Measurements from ENCODE around the gene DCAKD.
A peak's percentile ranks its signal among the peaks of the same experiment; 100 is the strongest.

The DCAKD gene

DNA sequence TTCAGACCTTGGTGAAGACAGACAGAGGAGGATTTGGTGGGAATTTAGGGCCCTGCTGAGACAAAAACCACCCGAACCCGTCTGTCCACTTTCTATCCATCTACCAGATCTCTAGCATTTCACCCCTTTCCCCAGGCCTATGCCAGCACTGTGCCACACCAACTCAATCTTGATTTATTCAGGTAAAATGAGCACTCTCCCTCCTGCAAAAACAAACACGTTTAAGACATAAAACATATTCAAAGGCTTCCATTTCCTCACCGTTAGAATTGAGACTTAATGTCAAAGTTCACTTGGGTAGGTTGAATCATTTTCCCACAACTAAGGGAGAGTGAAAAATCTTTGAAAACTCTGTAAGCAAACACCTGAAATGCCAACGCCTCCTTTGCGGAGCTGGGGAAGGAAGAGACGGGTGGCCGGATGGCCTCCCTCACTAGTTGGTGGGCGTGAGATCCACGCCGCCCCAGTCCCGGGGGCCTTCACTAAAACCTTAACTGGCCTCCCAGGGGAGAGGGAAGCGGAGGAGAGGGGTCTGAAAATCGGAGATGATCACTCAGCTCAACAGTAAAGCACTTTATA lies 862 bp downstream of the DCAKD start:
- peak; percentile 49 to 54 for DNase-seq
- TF ChIP-seq GATA1 (IDR thresholded peaks at IDR 0.05; ENCODE audit: low read depth, low read length) (no peak), POLR2A (IDR thresholded peaks at IDR 0.05; ENCODE audit: low read length) (no peak)

DNA sequence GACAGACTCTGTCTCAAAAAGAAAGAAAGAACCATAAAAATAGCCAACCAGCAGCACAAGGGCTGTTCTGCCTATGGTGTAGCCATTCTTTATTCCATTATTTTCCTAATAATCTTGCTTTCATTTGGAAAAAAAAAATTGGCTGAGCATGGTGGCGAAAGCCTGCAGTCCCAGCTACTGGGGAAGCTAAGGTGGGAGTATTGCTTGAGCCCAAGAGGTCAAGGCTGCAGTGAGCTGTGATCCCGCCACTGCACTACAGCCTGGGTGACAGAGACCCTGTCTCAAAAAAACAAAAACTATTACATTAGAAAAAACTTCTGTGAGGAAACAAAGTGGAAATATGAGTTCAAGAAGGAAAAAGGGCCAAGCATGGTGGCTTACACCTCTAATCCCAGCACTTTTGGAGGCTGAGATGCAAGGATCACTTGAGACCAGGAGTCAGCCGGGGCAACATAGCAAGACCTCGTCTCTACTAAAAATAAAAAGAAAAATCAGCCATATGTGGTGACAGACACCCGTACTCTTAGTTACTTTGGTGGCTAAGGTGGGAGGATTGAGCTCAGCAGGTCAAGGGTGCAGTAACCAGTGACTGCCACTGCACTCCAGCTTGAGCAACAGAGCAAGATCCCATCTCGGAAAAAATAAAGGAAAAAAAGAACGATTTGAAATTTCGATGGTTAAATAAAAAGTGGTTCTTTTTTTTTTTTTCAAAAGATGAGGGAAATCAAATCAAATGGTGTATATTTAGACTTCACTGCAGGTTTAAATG lies 2.5 kb downstream of the DCAKD start:
- DNase-seq: peak; percentile 16 to 17

DNA sequence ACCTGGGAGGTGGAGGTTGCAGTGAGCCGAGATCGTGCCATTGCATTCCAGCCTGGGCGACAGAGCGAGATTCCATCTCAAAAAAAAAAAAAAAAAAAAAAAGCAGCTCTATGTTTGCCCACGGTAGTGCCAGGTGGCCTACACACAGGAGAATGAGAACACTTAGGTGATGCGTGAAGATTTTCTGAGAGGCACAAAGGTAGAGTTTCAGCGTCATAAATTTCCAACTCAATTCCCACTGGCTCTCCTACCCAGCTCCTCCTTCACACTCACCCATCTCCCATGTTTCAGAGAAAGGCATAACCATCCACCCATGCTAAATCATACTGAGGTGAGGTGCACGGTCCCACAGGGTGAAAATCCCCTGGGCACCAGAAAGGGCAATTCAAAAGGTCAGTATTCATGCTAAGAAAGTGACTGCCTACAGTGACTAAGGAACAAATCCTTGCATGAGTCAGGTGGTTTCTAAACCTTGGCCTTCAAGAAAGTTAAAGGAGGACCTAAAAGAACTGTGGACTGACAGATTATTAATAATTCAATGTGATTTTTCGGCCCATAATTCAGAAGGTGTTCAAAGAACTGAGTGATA lies 4.8 kb downstream of the DCAKD start:
- TF ChIP-seq POLR2A (IDR thresholded peaks at IDR 0.05; ENCODE audit: low read length) (no peak), GATA1 (IDR thresholded peaks at IDR 0.05; ENCODE audit: low read depth, low read length) (no peak)
- peak in 1 of 2 experiments; percentile 17 for DNase-seq

More for the DNA sequence above, 2.5 kb downstream of the DCAKD start:
- TF ChIP-seq GATA1 (IDR thresholded peaks at IDR 0.05; ENCODE audit: low read depth, low read length) (no peak), POLR2A (IDR thresholded peaks at IDR 0.05; ENCODE audit: low read length) (no peak)

DNA sequence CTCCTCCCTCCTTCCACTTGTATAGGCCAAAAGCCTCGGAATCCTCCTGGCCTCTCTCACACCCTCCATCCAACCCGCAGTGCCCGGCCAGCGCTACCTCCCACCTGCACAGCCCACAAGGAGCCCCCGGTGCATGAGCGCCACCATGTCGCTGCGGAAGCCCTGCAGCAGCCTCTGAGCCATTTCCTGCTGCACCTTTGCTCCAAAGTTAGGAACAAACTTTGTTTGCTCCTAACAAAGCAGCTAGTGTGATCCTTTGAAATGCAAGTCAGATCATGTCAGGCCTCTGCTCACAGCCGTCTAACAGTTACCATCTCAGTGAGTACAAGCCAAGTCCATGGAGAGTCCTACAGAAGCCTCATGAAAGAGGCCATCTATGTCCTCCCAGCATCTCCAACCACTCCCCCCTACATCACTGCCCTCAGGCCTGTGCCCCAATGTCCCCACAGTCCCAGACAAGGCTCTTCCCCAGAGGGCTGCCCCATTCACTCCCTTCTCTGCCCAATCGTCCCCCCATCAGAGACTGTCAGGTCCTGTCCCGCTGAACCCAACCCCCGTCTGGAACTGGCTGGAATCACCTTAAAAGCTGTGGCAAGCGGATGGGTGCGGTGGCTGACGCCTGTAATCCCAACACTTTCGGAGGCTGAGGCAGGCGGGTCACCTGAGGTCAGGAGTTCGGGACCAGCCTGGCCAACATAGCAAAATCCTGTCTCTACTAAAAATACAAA lies 7.5 kb downstream of the DCAKD start:
- TF ChIP-seq GATA1 (IDR thresholded peaks at IDR 0.05; ENCODE audit: low read depth, low read length) (no peak), POLR2A (IDR thresholded peaks at IDR 0.05; ENCODE audit: low read length) (no peak)
- no peak for DNase-seq

DNA sequence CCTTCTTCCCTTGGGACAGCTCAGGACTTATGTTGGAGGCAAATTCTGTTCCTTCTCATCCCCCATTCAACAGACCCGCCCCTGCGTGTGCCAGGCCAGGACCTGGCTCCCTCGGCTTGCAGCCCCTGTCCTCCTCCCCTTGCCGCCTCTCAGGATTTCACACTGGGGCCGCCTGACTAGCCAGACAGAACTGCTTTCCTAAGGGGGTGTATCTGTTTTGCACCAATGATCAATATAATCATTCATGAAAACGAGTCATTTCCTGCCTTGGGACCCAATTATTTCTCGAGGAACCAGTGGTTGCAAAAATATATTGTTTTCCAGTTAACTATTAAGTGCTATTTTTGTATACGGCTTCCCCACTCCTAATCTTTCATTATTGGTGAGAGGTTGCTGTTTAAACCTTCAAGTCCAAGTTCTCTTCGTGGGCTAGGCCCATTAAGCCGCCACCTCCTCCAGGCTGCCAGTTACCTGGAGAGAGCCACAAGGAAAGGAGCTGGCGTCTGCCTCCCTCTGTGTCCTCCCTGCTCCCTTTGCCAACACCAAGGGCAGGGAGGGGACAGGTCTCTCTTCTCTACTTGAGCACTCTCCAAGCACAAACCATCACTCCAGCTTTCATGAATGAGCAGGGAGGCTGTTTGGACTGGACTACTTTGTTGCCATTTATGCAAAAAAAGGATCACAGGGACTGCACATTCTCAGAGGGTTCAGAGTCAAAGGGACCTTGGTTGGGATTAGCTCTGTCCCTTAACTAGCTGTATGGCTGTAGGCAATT lies 8.9 kb downstream of the DCAKD start:
- no peak for DNase-seq

DNA sequence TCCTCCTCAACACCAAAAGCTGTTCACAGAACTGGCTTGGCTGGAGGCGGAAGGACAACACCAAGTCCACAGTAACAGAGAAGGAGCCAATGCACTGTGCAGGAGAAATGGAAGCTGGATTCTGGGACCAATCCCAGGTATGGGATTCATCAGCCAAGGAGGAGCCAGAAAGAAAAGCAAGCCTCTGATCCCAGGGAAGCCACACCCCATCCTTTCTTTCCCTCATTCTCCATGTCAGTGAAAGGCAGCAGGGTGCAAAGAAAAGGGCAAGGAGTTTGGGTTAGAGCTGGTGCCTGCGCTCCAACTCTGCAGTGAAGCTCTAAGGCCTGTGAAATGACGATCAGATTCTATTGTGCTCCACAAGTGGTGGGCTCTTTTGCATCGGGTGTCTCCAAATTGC lies 11.0 kb downstream of the DCAKD start:
- no peak for DNase-seq
- no peak for TF ChIP-seq GATA1 (IDR thresholded peaks at IDR 0.05; ENCODE audit: low read depth, low read length)
- TF ChIP-seq POLR2A (IDR thresholded peaks at IDR 0.05; ENCODE audit: low read length): no peak

More for the DNA sequence above, 8.9 kb downstream of the DCAKD start:
- TF ChIP-seq POLR2A (IDR thresholded peaks at IDR 0.05; ENCODE audit: low read length) (no peak), GATA1 (IDR thresholded peaks at IDR 0.05; ENCODE audit: low read depth, low read length) (no peak)

DNA sequence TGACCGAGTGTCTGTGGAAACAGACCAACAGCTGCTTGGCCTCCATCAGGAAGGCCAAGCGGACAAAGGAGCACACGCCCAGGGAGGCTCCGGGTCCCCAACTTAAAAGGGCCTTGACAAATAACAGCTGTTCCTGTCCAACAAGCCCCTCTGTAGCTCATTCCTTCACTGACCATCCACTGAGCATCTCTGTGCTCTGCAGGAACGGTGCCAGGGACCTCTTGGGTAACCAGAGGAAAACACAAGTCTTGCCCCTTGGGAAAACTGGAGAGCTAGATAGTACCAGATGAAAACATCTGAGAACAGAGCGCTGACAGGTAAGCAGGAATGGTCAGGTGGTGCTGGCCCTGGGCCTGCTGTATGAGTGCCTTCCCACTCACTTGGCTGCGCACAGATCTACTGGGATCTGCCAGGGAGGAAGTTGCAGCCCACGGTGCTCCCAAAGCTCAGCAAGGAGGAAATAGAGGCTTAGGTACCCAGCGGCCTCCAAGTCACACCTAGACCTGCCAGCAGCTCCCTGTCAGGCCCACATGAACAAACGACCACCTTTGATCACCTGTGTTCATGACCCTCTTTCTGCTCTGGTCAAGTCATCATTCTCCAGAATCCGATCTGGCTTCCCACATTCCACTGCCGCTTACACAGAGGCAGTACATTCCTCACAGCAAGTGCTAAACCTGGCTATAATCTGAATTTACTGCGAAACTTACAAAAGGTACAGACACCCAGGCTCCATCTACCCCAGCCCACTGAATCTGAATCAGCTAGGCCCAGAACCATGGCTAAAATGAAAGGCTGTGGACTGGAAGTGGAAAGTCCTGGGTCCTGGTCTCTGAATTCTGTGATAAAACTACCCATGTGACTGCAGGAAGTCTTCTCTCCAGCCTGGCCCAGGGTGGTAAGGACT lies 12.5 kb downstream of the DCAKD start:
- TF ChIP-seq GATA1 (IDR thresholded peaks at IDR 0.05; ENCODE audit: low read depth, low read length) (no peak), POLR2A (IDR thresholded peaks at IDR 0.05; ENCODE audit: low read length) (no peak)
- DNase-seq: no peak

DNA sequence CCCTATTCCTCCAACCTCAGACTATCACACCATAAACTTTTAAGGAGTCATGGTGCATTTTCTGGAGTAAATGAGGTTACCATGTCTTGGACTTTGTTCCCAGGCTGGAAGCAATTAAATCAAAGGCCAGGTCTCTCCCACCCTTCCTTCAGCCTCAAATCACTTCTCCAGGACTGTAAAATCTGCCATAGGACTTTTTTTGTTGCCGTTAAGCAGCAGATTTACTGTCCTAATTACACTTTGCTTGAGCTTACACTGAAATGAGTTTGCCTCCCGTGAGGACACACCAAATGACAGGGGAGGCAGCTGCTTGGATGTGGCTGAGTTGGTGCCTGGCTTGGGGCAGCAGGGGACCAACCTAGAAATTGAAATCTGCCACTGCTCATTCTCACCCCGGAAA lies 14.7 kb downstream of the DCAKD start:
- no peak for DNase-seq
- no peak for TF ChIP-seq GATA1 (IDR thresholded peaks at IDR 0.05; ENCODE audit: low read depth, low read length)

DNA sequence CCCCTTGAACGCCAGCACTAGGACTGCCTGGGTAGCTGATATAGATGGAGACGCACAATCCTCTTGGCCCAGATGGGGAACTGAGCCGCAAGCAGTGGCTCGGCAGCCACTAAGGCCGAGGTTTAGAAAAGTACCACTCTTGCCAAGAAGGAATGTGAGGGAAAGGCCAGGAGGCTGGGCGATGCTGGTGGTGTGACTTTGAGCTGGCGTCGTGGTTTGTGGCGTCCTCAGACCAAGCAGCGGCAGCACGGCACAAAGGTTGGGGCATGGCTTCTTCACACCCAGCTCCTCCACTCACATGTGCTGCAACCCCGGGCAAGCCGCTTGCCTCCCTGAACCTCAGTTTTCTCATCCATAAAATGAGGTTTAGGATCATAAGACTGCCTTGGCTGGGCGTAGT lies 15.6 kb downstream of the DCAKD start:
- no peak for DNase-seq
- TF ChIP-seq GATA1 (IDR thresholded peaks at IDR 0.05; ENCODE audit: low read depth, low read length) (no peak), POLR2A (IDR thresholded peaks at IDR 0.05; ENCODE audit: low read length) (no peak)

DNA sequence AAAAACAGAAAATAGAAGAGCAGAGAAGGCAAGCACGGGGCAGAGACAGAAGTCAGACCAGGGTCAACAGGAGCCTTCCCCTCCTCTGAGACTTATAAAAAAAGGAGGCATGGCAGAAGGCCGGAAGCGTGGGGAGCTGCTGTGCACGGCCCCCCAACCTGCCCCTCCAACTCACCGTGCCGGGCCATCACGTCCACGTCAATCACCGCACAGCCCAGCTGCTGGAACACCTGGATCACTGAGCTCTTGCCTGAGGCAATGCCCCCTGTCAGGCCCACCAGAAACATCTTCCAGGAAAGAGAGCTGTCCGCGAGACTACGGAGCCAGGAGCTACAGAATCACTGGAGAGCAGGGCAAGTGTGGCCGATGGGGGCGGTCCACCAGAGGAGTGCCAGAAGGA lies 16.8 kb downstream of the DCAKD start:
- DNase-seq: no peak
- TF ChIP-seq GATA1 (IDR thresholded peaks at IDR 0.05; ENCODE audit: low read depth, low read length) (no peak), POLR2A (IDR thresholded peaks at IDR 0.05; ENCODE audit: low read length) (no peak)

DNA sequence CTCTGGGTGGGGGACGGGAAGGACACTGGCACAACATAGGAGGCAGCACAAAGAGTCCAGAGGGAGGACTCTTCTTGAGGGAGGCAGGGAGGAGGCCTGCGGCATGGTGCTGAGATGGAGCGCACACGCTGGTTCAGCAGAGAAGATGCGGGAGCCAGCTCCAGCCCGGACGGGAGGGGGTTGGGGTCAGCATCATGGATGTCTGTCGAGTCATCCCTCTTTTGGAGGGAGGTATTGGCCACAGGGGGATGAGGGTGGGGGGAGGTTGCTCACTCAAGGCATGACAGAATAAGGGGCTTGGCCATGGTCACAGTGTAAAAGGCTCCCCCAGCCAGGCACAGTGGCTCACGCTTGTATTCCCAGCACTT lies 19.3 kb downstream of the DCAKD start:
- TF ChIP-seq GATA1 (IDR thresholded peaks at IDR 0.05; ENCODE audit: low read depth, low read length): no peak
- TF ChIP-seq POLR2A (IDR thresholded peaks at IDR 0.05; ENCODE audit: low read length): no peak
- no peak for DNase-seq

DNA sequence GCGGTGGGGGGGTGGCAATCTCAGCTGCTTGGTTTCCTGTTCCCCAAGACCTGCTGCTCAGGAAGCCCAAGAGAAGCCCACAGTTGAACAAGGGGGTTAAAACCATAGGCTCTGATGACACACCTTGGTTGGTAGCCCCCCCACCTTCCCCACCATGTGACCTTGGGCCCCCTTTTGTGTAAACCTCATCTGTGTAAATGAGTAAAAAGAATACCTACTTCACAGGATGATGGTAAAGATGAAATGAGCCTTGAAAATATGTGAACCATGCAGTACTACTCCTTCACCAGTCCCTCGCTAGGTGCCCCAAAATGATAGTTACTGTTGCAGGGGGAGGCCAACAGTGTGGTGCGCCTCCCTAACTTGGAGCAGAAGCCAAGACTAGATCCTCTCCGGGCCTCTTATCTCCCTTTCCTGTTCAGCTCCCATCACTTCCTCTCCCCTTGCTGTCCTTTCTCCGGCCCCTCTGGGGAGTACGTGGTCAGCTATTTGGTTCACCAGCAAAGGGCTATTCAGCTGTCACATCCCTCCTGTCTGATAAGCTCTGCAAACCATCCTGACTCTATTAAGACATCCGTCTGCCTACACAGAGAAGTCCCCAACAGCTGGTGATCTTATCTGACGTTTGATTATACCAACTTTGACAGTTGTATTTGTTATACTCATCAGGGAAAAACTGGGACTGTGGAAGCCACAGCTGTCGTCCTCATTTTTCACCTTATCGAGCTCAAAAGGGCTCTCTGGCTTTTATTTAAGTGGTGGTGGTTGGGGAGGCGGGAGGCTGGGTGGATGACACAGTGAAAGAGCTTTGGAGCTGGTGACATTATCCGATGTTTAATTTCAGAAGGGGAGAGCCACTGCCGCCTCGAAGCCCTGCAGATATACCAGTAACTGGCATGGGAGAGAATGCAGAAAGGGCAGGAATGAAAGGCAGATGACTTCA lies 19.9 kb downstream of the DCAKD start:
- DNase-seq: peak; percentile 25 to 43
- no peak for TF ChIP-seq POLR2A (IDR thresholded peaks at IDR 0.05; ENCODE audit: low read length)
- no peak for TF ChIP-seq GATA1 (IDR thresholded peaks at IDR 0.05; ENCODE audit: low read depth, low read length)

Data from erythroblast (primary cell).